Measurements from ENCODE around the gene MDP1. TPM values are rescaled to one million over a fixed set of nuclear protein-coding genes. Genes with fewer than 3 reads are reported as not detected.

The MDP1 gene
- total and polyA plus RNA-seq, 2 of the 8 experiments (the other 6 are each of a cell fraction or from before 2014, with no cell fraction given), result 17.7 to 32.2 TPM

DNA sequence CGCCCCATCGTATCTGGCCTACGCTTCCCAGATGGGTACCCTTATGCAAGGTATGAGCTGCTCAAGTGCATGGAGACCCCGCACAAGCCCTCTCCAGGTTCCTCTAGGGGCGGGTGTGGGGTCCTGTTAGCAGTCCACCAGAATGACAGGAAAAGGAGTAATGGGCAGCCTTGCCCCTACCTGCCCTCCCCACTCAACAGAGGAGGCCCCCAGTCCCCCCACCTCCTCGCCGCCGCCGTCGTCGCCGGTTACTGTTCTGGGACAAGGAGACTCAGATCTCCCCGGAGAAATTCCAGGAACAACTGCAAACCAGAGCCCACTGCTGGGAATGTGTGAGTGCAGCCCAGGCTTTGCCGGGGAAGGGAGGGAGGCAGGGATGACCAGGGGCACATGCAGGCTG, 38.0 kb downstream of the MDP1 start (continued):
- no peak for TF ChIP-seq POU5F1 (IDR thresholded peaks at IDR 0.05; ENCODE audit: low read depth, low read length)
- TF ChIP-seq SP2 (IDR thresholded peaks at IDR 0.05; ENCODE audit: low read length), result no peak
- no peak for TF ChIP-seq CREB1 (IDR thresholded peaks at IDR 0.05)
- TF ChIP-seq CEBPB (IDR thresholded peaks at IDR 0.05; ENCODE audit: low read depth, low read length), result no peak
- TF ChIP-seq HDAC2 (IDR thresholded peaks at IDR 0.05; ENCODE audit: borderline replicate concordance in 1 of 2, low read depth in 2 of 2, low read length in 2 of 2), result no peak

Measured in H1 (cell line).